HG02884 (cell line): Measurements from ENCODE around the gene EPB41L5.
"Not testable (repeated sequence)": the region's sequence is repeated elsewhere in the genome, so short reads cannot be mapped to it uniquely, and the experiment has no call there.

Experiments
- ATAC-seq: cut with Tn5 transposase; IDR thresholded peaks from one replicate; pipeline ENCODE4 v1.9.1; 2021; ENCODE audit warnings: mild to moderate bottlenecking, moderate library complexity; ENCODE audit not compliant: unreplicated experiment

EPB41L5 gene

DNA sequence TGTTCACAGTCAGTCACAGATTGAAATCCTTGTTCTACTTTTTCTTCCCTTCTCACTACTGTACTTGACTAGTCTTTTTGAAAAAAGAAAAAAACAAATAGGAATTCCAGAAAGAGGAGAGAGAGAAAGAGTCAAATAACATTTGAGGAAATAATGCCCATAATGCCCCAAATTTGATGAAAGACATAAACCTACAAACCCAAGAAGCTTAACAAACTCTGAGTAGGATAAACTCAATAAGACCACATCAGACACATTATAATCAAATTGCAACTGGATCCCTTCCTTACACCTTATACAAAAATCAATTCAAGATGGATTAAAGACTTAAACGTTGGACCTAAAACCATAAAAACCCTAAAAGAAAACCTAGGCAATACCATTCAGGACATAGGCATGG is 179.4 kb downstream of the EPB41L5 start:
- ATAC-seq, result no peak

DNA sequence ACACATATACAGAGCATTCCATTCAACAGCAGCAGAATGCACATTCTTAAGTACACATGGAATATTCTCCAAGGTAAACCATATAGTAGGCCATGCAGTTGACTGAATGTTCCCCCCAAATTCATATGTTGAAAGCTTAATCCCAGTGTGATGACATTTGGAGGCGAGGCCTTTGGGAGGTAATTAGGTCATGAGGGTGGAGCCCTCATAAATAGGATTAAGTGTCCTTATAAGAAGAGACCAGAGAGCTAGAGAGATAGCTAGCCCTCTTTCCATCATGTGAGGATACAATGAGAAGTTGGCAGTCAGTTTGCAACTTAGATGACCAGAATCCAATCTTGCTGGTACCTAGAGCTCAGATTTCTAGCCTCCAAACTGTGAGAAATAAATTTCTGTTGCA is 182.7 kb downstream of the EPB41L5 start:
- no peak for ATAC-seq

DNA sequence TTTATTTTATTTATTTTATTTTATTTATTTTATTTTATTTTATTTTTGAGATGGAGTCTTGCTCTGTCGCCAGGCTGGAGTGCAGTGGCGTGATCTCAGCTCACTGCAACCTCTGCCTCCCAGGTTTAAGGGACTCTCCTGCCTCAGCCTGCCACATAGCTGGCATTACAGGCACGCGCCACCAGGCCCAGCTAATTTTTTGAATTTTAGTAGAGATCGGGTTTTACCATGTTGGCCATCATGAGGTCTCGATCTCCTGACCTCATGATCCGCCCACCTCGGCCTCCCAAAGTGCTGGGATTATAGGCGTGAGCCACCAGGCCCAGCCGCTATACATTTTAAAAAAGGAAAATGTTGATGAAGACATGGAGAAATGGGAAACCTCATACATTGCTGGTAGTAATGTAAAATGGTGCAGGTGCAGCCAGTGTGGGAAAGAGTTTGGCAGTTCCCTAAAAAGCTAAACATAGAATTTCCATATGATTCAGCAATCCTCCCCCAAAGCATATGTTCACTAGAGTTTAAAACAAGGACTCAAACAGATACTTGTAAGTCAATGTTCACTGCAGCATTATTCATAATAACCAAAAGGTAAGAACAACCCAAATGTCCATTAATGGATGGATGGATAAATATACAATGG is 187.1 kb downstream of the EPB41L5 start:
- ATAC-seq, result not testable (repeated sequence)

DNA sequence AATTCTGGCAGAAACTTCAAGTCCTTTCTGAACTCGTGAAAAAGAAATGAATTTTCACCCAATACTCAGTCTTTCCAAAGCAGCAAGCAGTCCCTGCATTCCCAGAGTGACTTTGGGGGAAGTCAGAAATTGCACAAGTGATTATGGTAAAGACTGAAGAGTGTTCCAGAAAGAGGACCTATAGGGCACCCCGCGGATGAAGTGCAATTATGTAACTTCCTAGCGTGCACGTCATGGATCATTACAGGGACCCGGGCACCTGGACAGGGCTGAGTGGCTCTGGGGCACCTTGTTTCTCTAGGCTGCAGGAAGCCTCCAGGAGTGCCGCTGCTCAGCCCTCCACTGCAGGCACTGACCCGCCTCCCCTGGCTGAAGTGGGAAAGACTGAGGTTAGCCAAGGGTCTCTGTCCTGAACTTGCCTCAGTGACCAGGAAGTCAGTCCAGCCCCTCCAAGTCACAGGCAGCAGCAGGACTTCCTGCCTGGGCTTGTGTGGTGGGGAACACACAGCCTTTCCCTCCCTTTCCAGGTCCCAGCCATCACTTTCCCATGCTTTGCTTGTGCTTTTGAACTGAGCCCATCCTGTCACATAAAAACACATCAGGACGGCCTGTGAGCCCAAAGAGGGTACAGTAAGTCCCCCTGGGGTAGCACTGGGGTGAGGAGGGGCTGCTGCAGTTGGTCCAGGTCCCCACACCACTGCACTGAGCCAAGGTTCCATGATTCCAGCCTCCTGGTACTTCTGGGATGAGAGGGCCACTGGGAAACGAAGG is 190.6 kb downstream of the EPB41L5 start:
- no peak for ATAC-seq

DNA sequence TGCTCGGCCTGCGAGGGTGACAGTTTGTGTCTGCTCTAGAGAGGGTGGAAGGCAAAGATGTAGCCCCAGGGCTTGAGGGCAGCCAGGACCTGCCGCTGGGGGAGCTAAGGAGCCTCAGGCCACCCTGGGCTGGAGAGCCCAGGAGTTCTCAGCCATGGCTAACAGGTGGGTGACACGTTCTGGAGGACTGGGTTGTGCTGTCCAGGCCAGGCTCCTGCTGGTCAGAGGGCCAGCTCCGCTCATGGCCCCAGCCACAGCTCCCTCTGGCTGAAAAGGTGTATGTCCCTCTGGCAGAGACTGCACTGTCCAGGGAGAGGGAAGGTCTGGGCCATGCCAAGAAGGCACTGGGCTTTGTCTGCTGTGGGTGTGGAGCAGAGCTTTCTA is 191.1 kb downstream of the EPB41L5 start:
- no peak for ATAC-seq

DNA sequence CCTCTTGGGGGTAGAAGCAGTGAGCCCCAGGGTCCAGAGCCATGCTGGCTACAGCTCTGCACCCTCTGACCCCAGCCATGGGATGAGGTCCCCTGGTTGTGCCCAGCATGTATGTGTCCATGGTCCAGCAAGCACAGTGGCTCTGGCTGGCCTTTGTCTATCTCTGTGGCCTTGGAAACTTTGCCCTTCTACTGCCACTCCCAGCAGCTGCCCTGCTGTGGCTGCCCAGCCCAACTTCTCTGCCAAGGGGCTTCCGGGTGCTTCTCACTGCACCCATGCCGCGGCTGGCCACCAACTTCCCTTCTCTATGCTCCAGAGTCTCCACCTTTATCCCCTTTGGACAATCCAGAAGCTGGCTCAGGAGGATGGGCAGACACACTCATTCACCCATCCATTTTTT is 191.5 kb downstream of the EPB41L5 start:
- ATAC-seq, result no peak

DNA sequence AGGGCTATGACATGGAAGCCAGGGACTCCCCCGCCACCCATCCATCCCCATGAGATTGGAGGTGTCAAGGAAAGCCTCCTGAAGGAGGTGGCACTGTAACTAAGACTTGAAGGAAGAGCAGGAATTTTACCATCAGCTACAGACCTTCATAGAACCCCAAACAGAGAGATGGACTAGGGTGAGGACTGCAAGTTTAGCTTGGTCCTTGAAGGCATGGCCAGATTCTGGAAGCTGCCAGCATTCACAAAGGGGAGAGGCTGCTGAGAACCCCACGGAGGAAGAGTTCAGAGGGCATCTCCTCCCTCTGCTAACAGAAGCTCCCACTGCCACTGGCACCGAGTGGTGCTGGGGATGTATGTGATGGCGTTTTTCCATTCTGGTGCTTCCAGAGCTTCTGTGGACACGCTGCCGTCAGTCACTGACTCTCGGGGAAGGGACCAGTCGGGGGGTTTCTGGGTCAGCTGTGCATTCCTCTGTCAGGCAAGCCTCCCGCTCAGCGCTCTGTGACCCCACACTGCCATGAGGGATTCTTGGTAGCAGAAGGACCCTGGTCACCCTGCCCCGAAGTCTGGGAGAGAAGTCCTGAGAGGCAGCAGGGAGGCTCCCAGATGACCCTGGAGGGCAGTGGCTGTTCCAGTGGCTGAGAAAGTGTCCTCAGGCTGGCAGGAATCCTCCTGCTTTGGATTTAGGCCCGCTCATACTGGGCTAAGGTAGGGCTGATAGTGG is 192.2 kb downstream of the EPB41L5 start:
- ATAC-seq, result no peak

DNA sequence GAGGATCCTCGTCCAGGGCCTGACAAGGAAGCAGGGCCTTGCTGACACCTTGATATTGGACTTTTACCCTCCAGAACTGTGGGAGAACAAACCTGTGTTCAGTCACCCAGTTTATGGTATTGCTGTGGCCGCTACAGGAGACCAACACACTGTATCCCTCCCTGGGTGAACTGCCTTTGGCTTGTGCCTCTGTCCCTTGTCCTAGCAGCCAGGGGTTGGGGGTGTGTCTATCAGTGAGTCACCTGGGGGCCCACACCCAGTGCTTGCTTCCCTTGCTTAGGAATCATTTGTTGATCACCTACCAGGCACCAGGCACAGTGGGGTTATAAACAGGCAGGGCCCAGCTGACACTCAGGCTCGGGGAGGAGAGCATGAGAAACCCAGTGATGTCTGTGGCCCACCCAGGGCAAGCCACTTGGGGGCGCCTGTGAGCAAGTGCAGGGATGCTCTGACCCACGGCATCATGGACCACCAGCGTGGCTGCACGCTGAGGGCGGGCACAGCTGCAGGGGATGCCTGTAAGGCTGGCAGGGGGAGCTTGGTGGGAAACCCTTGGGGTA is 193.2 kb downstream of the EPB41L5 start:
- ATAC-seq, result no peak

DNA sequence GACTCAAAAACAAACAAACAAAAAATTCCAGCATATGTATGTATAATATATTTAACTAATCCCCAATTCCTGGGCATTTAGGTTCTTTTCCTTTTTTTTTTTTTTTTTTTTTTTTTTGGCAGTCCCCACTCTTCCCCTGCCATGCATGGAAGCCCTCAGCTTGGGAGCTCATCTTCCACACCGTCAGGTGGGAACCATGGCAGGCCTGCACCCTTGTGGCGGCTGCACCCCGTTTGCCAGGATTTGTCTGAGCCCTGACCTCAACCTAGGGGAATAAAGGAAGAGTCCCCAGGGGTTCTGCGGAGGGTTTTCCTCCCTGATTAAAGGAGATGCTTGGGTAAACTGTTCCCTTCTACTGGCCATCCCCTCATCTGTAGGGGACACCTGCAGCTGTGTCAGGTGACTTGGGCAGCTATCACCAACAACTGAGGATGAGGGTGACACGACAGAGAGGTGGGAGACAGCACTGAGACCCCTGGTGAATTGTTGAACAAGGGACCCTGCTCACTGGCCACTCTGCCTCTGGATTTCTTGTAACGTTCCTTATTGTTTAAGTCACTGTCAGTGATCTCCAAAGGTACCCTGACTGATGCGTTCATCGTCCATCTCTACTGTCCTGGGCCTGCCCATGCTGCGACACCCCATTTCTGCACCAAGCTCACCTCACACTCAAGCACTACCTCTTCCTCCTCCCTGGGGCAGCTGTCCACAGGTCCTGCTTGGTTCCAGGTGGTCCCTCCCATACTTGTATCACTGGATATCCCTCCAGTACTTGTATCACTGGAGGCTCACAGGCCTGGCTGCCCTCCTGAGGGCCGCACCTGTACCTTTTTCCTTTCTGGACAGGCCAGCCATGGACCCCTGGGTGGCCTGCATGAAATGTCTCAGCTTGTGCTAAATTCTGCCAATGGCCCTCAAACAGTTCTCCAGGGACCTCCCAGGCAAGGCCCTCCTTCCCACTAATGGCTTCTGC is 195.8 kb downstream of the EPB41L5 start:
- no peak for ATAC-seq

DNA sequence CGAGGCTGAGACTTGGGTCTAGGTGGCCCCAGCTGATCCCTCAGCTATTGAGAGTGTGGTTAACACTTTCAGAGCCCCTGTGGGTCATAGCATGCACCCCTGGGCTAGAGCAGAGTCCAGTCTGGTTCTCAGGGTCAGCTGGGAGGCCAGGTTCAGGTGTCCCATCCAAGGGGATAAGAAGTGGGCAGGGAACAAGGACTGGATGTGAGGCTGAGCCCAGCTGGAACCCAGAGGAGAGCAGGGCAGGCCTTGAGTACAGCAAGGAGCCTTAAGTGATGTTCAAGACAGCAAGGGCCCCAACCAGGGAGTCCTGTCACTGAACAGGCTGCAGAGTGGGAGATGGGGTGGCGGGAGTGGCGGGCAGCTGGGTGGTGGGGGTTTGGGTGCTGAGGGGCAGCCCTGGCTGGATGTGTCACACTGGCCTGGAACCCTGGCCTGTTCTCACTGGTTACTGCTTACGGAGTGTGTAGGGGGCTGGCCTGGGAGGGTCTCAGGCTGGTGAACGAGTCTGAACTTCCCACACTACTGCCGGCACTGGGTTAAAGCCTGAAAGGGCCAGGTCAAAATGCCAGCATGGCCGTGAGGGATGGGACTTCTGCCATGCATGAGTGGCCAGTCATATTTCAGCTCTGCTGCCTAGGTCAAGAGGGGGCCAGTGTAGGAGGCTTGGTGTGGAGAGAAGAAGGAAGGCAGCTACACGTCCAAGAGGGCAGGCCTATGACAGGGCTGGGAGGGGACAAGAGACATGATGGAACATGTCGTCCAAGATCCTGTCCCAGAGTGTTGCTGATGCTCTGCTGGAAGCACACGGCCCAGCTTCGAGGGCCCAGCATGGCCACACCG is 196.8 kb downstream of the EPB41L5 start:
- no peak for ATAC-seq

DNA sequence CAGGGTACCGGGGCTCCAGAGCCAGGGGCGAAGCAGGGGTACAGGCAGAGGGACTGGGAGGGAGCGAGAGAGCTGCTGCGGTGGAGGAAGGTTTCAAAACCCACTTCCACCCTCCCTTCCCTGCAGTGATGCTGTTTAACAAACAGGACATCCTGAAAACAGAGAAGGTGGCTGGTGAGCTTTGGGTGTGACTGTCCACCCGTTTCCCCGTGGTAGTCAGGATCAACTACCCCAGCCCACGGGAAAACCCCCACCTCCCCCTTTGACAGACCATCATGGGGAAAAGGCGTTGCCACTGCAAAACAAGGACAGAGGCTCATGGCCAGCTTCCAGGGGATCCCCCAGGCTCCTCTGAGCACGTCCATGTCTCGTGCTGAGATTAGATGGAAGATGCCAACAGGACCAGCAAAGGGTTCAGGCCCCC is 197.4 kb downstream of the EPB41L5 start:
- ATAC-seq, result no peak

DNA sequence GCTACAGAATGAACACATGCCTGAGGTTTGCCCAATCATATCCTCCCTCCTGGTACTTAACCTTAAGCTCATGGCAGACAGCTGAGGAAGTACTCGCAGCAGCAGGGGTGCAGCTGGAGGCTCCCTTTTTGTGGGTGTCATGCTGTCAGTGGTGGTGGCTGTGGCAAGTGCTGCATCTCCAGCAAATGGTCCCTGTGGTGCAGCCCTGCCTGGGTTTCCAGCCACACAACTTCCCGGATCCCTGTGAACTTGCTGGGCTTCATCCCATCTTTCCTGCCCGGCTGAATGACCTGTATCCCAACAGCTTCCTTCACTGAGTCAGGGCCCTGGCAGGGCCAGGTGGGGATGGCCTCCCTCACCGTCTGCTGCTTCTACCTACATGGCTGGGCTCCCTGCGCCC is 205.3 kb downstream of the EPB41L5 start:
- ATAC-seq, result no peak

DNA sequence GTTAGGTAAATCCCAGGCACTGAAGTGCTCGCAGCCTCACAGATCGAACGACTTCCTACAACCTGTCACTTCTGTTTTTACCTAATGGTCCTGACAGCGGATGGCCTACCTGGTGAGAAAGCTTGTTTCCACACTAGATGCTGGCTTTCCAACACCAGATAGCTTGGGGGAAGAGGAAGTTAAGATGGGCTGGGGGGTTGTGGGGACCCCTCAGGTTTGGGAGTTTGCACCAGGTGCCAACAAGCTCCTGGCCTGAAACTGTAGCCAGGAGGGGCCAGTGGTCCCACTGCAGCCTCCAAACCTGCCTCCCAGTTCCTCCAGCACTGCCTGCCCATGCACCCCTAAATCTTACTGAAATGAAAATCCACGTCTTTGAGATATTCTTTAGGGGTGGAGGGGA is 206.4 kb downstream of the EPB41L5 start:
- no peak for ATAC-seq

DNA sequence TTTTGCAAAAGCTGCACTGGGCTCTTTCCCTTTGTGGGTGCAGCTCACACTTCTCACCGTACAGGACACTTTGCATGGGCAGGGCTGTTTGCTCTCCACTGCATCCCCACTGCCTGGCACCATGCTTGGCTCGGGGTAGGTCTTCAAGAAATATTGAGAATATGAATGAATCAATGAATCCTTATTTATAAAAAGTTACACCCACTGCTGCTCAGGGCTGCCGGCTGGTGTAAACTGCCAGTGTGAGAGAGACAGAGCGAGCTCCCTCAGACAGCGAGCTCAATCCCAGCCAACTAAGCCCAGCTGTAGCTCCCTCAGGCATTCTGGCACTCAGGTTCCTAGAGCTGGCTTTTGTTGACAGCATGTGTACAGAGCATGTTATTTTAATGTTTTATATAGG is 206.9 kb downstream of the EPB41L5 start:
- ATAC-seq, result no peak

DNA sequence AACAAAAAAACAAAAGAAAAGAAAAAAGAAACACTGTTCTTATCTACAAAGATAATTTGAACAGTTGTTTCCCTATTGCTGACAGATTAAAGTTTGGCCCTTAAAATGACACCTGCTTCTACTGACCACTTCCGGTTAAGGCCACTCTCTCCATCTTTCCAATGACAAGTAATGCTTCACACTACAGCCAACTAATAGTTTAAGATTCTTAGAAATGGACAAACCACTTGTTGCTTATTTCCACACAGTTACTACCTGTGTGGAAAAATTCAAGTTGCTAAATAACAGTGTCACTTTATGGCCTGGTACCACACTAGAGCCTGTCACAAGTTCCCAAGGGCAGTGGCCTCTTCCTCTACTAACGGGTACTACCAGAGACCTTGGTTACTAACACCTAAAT is 207.9 kb downstream of the EPB41L5 start:
- ATAC-seq, result no peak

DNA sequence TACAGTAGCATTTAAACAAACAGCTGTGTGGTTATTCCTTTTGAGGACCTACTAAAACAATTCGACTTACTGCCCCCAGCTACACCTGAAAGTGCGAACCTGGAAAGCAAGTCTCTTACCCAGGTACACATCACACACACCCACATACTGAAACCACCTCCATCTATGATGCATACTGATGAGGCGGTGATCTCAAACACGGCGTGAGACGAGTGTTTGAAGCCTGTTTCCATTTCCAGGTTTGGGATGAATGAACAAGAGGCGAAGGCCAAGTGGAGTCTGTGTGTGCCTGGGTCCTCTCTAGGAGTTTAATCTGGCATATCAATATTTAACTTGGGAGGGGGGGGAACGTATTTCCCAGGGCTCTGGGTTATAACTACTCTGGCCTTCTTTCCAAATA is 208.7 kb downstream of the EPB41L5 start:
- no peak for ATAC-seq

DNA sequence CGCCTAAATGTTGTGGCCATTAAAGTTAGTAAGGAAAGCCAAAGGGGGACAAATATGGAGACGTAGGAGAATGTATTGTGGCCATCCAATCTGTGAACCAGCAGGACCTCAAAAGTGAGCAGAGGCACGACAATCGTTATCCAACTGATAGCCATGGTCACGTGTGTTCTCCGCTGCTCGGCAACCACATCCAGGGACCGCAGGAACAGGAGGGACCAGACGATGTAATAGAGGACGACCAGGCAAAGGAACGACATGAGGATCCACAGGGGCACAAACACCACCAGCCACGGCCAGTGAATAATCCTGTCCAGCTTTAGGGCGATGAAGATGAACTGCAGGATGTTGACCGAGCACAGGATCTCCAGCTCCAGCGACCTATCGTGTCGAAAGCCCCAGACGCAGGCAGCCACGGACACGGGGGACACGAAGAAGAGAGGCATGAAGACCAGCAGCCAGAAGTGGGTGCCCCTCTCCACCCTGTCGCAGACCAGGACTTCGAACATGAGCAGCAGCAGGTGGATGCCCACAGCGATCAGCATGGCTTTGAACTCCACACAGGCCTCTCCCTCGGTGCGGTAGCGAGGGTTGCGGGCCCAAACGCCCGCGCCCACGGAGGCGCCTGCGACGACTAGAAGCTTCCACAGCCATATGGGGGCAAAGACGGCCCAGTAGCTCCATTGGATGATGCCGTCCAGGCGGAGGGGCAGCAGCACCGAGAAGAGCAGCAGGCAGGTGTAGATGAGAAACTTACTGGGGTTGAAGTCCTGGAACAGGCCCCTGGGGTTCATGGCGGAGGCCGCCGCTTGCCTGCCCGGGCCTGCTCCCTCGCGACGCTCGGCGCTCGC is 209.5 kb downstream of the EPB41L5 start:
- ATAC-seq, result no peak

DNA sequence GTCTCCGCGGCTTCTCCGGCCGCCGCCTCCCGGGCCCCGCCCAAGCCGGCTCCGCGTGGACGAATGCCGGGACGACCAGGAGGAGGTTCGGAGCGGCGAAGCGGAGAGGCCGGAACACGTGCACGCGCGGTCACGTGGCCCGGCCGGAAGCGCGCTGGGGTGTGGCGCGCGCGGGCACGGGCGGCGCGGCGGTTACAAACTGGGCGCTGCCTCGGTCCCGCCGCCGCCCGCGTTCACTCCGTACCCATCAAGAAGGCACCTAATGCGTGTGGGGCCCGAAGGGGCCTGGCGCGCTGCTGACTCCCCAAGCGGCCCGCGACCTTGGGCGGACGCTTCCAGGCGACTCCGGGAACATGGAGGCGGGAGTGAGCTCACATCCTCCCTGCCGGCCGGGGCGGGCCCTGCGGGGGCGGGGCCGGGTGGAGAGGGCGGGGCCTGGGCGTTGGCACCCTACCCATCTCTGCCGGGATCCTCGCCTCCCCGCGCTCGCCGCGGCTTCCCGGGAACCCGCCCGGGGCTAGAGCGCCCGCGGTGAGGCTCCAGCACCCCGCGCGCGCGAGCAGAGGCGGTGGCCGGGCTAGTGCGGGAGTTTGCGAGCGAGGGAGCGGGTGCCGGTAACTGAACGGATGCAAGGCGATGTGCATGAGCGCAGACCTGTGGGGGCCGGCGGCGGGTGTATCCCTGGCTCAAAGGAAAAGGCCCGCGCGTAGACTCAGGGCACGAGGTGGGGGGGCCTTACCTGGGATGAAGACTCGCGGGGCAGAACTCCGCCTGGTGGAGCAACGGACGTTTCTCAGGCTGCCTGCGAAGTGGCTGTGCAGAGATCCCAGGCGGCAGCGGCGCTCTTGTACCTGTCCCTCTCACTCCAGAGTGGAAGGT is 210.4 kb downstream of the EPB41L5 start, which contains the start of gene TMEM185B:
TSS of gene TMEM185B (minus strand) at position 367 of the 879 bp plus-strand sequence. CDS start 424 bp downstream, outside the sequence.
- ATAC-seq, result peak; percentile 90
